Suprapubic skin (tissue), 4 donors: ENCODE results near the gene CD47. TPM values are rescaled to one million over a fixed set of nuclear protein-coding genes. Genes with fewer than 3 reads are reported as not detected.

Source experiments
- DNase-seq, 2 donors: peaks; one replicate each; pipeline ENCODE4 v3.0.0-alpha.2; 2019; ENCODE audit warnings: low spot score in 2 of 2
- H3K27ac ChIP-seq: fragments of 200-600 bp; sonication (generic); one replicate; pipeline ENCODE4 v1.5.1; 2019
- H3K27me3 ChIP-seq: fragments of 200-600 bp; sonication (generic); one replicate; pipeline ENCODE4 v1.5.1; 2019
- H3K36me3 ChIP-seq: fragments of 200-600 bp; sonication (generic); one replicate; pipeline ENCODE4 v1.5.1; 2019
- H3K4me1 ChIP-seq: fragments of 200-600 bp; sonication (generic); one replicate; pipeline ENCODE4 v1.5.1; 2019
- H3K4me3 ChIP-seq: fragments of 200-600 bp; sonication (generic); one replicate; pipeline ENCODE4 v1.5.1; 2019; ENCODE audit warnings: mild to moderate bottlenecking
- H3K9me3 ChIP-seq: fragments of 200-600 bp; sonication (generic); one replicate; pipeline ENCODE4 v1.5.1; 2019
- EP300 ChIP-seq: sonication (generic); formaldehyde crosslinking; IDR thresholded peaks from one replicate; pipeline ENCODE4 v1.6.1; 2017; ENCODE audit warnings: antibody characterized with exemption
- POLR2A ChIP-seq, 2 donors: fragments of 450-650 bp; IDR thresholded peaks; one replicate each; pipeline ENCODE4 v1.6.1; 2017; ENCODE audit warnings: antibody characterized with exemption in 2 of 2, mild to moderate bottlenecking in 2 of 2, moderate library complexity in 2 of 2
- POLR2AphosphoS5 ChIP-seq, 3 donors: sonication (generic); formaldehyde crosslinking; IDR thresholded peaks; one replicate each; pipeline ENCODE4 v1.6.1; 2017; ENCODE audit warnings: antibody characterized with exemption in 3 of 3
- WGBS: methylation state at CpG from one replicate; pipeline ENCODE4 v1.1.5; 2018; 5-methylcytosine and 5-hydroxymethylcytosine counted together
- total RNA-seq, 4 donors: library from RNA; depleted of rRNA; stranded (reverse); fragments of >200 nt; gene quantifications; one replicate each; pipeline ENCODE4 v1.1.0, GENCODE V29; 2016
- TF ChIP-seq, protein P1 (sequence below), 2 donors: fragments of 200-600 bp in 1 of 2; fragments of 450-650 bp in 1 of 2; sonication (generic) in 1 of 2; IDR thresholded peaks; one replicate each; pipeline ENCODE4 v1.5.1; 2016 to 2019; ENCODE audit warnings: antibody characterized with exemption in 2 of 2, mild to moderate bottlenecking in 1 of 2, moderate library complexity in 1 of 2

Gene CD47
- total RNA-seq, 4 donors from 2014 or later: 37.8 to 94.4 (median 41.8) TPM

GRCh38 chr3:108004647-108005046 lies 86.2 kb downstream of the CD47 start:
- H3K4me1 ChIP-seq: peaks cover 26% of the 10 kb centered on the region
- no peaks in the 10 kb centered on the region for H3K36me3 ChIP-seq
- no peak for DNase-seq
- no peaks in the 10 kb centered on the region for H3K9me3 ChIP-seq
- H3K27me3 ChIP-seq: no peaks in the 10 kb centered on the region
- no peak overlapping the region for H3K4me3 ChIP-seq
- TF ChIP-seq POLR2A (IDR thresholded peaks at IDR 0.05): no peak
- TF ChIP-seq EP300: no peak
- no peak for TF ChIP-seq POLR2AphosphoS5 (IDR thresholded peaks at IDR 0.05)
- TF ChIP-seq, protein P1, sequence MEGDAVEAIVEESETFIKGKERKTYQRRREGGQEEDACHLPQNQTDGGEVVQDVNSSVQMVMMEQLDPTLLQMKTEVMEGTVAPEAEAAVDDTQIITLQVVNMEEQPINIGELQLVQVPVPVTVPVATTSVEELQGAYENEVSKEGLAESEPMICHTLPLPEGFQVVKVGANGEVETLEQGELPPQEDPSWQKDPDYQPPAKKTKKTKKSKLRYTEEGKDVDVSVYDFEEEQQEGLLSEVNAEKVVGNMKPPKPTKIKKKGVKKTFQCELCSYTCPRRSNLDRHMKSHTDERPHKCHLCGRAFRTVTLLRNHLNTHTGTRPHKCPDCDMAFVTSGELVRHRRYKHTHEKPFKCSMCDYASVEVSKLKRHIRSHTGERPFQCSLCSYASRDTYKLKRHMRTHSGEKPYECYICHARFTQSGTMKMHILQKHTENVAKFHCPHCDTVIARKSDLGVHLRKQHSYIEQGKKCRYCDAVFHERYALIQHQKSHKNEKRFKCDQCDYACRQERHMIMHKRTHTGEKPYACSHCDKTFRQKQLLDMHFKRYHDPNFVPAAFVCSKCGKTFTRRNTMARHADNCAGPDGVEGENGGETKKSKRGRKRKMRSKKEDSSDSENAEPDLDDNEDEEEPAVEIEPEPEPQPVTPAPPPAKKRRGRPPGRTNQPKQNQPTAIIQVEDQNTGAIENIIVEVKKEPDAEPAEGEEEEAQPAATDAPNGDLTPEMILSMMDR (IDR thresholded peaks at IDR 0.05): no peak
- WGBS: 80% methylated on average over 9 of the region's 9 CpGs
- no peak overlapping the region for H3K27ac ChIP-seq

DNA sequence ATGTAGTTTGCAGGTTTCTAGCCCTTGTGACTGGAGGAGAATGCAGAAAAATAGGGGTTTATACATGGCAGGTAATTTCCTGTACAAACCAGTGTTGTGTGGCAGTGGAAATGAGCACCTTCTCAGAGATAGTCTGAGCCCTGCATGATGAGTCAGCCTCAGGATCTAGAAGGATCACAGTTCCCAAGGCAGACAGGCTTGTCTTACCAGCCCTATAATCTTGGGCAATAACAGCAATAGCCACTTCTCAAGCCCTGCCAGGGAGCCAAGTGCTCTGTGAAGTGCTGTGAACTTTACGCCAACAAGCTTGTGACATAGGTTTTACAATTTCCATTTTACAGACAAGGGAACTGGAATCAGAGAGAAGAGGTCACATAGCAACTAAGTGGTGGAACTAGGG lies 89.4 kb downstream of the CD47 start:
- Histone ChIP-seq H3K4me1 (peaks cover 17% of the 10 kb centered on the region), H3K27ac (no peak overlapping the region), H3K9me3 (no peaks in the 10 kb centered on the region), H3K27me3 (no peaks in the 10 kb centered on the region), H3K36me3 (no peaks in the 10 kb centered on the region), H3K4me3 (no peak overlapping the region)
- WGBS: 63% methylated on average over 1 of the region's 1 CpG
- no peak for DNase-seq
- TF ChIP-seq POLR2AphosphoS5 (IDR thresholded peaks at IDR 0.05): peak in 1 of 3 donors; percentile 11
- TF ChIP-seq, protein P1 (IDR thresholded peaks at IDR 0.05): no peak
- no peak for TF ChIP-seq EP300

DNA sequence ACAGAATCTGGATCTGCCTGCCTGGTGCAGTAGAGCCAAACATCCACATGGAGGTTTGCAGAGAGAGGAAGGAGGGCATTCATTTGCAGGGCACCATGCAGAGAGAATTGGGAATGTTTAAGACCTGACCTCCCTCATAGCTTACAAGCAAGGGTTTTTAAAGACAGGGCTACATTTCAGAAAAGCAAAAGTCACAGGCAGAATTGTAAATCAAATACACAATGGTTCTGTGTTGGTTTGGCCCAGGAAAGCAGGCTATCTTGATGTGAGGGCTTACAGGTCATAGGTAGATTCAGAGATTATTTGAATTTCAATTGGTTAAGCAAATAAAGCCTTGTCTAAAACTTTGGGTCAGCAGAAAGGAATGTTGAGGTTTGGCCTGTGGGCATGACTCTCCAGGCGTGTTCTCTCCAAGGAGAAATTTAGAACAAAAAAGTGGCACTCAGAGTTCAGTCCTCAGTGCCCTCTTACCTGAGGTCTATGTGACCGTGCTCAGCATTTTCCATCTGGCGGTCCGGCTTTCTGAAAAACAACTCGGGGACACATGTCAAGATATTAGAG lies 91.5 kb downstream of the CD47 start:
- H3K9me3 ChIP-seq: no peaks in the 10 kb centered on the region
- 93% methylated on average over 5 of the region's 5 CpGs for WGBS
- H3K36me3 ChIP-seq: no peaks in the 10 kb centered on the region
- H3K4me3 ChIP-seq: no peak overlapping the region
- TF ChIP-seq POLR2A (IDR thresholded peaks at IDR 0.05): no peak
- DNase-seq: no peak
- H3K27me3 ChIP-seq: no peaks in the 10 kb centered on the region
- peaks cover 3% of the 10 kb centered on the region for H3K4me1 ChIP-seq
- H3K27ac ChIP-seq: no peak overlapping the region

DNA sequence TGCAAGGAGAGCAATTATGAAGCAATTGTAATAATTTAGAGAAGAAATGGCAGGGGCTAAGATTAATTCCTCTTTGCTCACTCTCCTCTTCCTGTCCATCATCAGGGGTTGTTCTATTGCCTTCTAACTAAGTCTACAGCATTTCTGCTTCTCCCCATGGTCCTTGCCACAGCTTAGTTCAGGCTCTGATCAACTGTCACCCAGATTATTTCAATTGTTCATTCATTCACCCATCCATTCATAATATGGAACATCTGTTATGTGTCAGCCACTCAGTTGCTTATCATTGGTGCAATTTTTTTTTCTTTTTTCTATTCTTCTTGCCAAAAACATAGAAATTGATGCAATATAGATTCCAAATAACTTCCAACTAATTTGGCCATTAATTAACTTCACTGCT lies 93.2 kb downstream of the CD47 start:
- no peaks in the 10 kb centered on the region for H3K27me3 ChIP-seq
- peaks cover 19% of the 10 kb centered on the region for H3K4me1 ChIP-seq
- no peaks in the 10 kb centered on the region for H3K36me3 ChIP-seq
- H3K9me3 ChIP-seq: no peaks in the 10 kb centered on the region
- TF ChIP-seq, protein P1 (IDR thresholded peaks at IDR 0.05): no peak
- TF ChIP-seq POLR2AphosphoS5 (IDR thresholded peaks at IDR 0.05) (no peak), POLR2A (IDR thresholded peaks at IDR 0.05) (no peak), EP300 (no peak)
- H3K27ac ChIP-seq: no peak overlapping the region
- DNase-seq: no peak
- no peak overlapping the region for H3K4me3 ChIP-seq

DNA sequence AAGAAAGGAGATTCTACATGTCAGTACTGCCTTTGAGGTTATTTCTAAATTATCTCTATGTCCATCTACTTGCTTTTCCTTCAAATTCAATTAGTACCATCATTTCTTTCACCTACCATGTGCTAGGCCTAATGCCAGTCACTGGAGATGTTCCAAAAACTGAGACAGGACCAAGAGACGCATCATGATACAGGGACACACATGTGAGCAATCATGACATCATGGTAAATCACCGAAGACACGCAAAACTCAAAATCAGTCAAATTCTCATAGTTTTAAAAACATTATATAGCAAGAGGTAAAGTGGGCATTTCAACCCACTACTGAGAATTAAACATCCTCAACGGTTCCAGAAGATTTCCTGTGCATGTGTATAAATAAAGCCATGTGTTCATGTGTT lies 95.0 kb downstream of the CD47 start:
- Histone ChIP-seq H3K27ac (no peak overlapping the region), H3K27me3 (no peaks in the 10 kb centered on the region), H3K4me3 (no peak overlapping the region), H3K36me3 (no peaks in the 10 kb centered on the region), H3K4me1 (peaks cover 19% of the 10 kb centered on the region), H3K9me3 (no peaks in the 10 kb centered on the region)
- DNase-seq: no peak
- TF ChIP-seq EP300 (no peak), POLR2A (IDR thresholded peaks at IDR 0.05) (no peak), POLR2AphosphoS5 (IDR thresholded peaks at IDR 0.05) (no peak)
- TF ChIP-seq, protein P1 (IDR thresholded peaks at IDR 0.05): no peak
- 86% methylated on average over 4 of the region's 4 CpGs for WGBS
